Trophoblast cell (in vitro differentiated cells and primary cell): ENCODE results near the gene ATG4C.

Experiments used
- DNase-seq, 2 donors: peaks; one replicate each; pipeline ENCODE4 v3.0.0-alpha.2; 2016
- H2AFZ ChIP-seq: 2 replicates; pipeline ENCODE4 v1.6.1; 2013; ENCODE audit warnings: low read length, moderate library complexity, mild to moderate bottlenecking; ENCODE audit not compliant: insufficient read depth, poor library complexity
- H2AK5ac ChIP-seq: 2 replicates; pipeline ENCODE4 v1.6.1; 2013; ENCODE audit warnings: mild to moderate bottlenecking, low read length
- H2BK120ac ChIP-seq: 2 replicates; pipeline ENCODE4 v1.6.1; 2013; ENCODE audit warnings: low read length, mild to moderate bottlenecking, moderate library complexity; ENCODE audit not compliant: insufficient read depth, poor library complexity
- H2BK12ac ChIP-seq: 2 replicates; pipeline ENCODE4 v1.6.1; 2013; ENCODE audit warnings: mild to moderate bottlenecking, low read length, moderate library complexity
- H2BK5ac ChIP-seq: 2 replicates; pipeline ENCODE4 v1.6.1; 2013; ENCODE audit warnings: low read length, low read depth, moderate library complexity, mild to moderate bottlenecking; ENCODE audit not compliant: poor library complexity
- H3K14ac ChIP-seq: 2 replicates; pipeline ENCODE4 v1.6.1; 2013; ENCODE audit warnings: mild to moderate bottlenecking, low read length
- H3K18ac ChIP-seq: 2 replicates; pipeline ENCODE4 v1.6.1; 2013; ENCODE audit warnings: mild to moderate bottlenecking, low read length
- H3K23ac ChIP-seq: 2 replicates; pipeline ENCODE4 v1.6.1; 2013; ENCODE audit warnings: low read length
- H3K27ac ChIP-seq: 2 replicates; pipeline ENCODE4 v1.5.1; 2013; ENCODE audit warnings: low read depth, mild to moderate bottlenecking, inconsistent platforms, low read length, moderate library complexity
- H3K27me3 ChIP-seq: 2 replicates; pipeline ENCODE4 v1.6.1; 2013; ENCODE audit warnings: inconsistent platforms, mild to moderate bottlenecking, low read length, moderate library complexity; ENCODE audit not compliant: insufficient read depth
- H3K36me3 ChIP-seq, 2 experiments: 1 replicate in 1 of 2; 2 replicates in 1 of 2; pipeline ENCODE4 v1.6.1; 2013; ENCODE audit warnings: low read length in 2 of 2, mild to moderate bottlenecking in 2 of 2, moderate library complexity in 1 of 2; ENCODE audit not compliant: insufficient read depth in 2 of 2, control insufficient read depth in 1 of 2
- H3K4ac ChIP-seq: 2 replicates; pipeline ENCODE4 v1.6.1; 2013; ENCODE audit warnings: low read depth, mild to moderate bottlenecking, low read length, moderate library complexity
- H3K4me1 ChIP-seq, 2 experiments: 1 replicate in 1 of 2; 2 replicates in 1 of 2; pipeline ENCODE4 v1.6.1; 2013; ENCODE audit warnings: low read length in 2 of 2, mild to moderate bottlenecking in 2 of 2, moderate library complexity in 1 of 2; ENCODE audit not compliant: insufficient read depth in 2 of 2, control insufficient read depth in 1 of 2
- H3K4me2 ChIP-seq: 2 replicates; pipeline ENCODE4 v1.6.1; 2013; ENCODE audit warnings: inconsistent platforms, mild to moderate bottlenecking, low read length, moderate library complexity
- H3K4me3 ChIP-seq: 2 replicates; pipeline ENCODE4 v1.5.1; 2013; ENCODE audit warnings: mild to moderate bottlenecking, low read depth, low read length, inconsistent platforms
- H3K79me1 ChIP-seq: one replicate; pipeline ENCODE4 v1.6.1; 2013; ENCODE audit warnings: low read length
- H3K79me2 ChIP-seq: 2 replicates; pipeline ENCODE4 v1.6.1; 2013; ENCODE audit warnings: low read length, mild to moderate bottlenecking; ENCODE audit not compliant: control insufficient read depth, insufficient read depth, poor library complexity
- H3K9ac ChIP-seq: 2 replicates; pipeline ENCODE4 v1.6.1; 2013; ENCODE audit warnings: mild to moderate bottlenecking, low read length
- H3K9me3 ChIP-seq: 2 replicates; pipeline ENCODE4 v1.6.1; 2013; ENCODE audit warnings: low read depth, mild to moderate bottlenecking, control low read depth, inconsistent platforms, low read length; ENCODE audit not compliant: insufficient read depth
- H4K12ac ChIP-seq: 2 replicates; pipeline ENCODE4 v1.6.1; 2013; ENCODE audit warnings: low read depth, mild to moderate bottlenecking, low read length, moderate library complexity
- H4K8ac ChIP-seq: 2 replicates; pipeline ENCODE4 v1.6.1; 2013; ENCODE audit warnings: low read depth, mild to moderate bottlenecking, low read length, moderate library complexity
- H4K91ac ChIP-seq: one replicate; pipeline ENCODE4 v1.6.1; 2013; ENCODE audit warnings: low read depth, mild to moderate bottlenecking, low read length, moderate library complexity
- WGBS: extraction: QIAGEN DNeasy Blood & Tissue Kit; methylation state at CpG from one replicate; pipeline ENCODE4 v1.1.7; 2013; ENCODE audit warnings: missing lambda C conversion rate; ENCODE audit not compliant: insufficient read length, insufficient coverage; ENCODE audit errors: extremely low coverage; 5-methylcytosine and 5-hydroxymethylcytosine counted together

The ATG4C gene

GRCh38 chr1:62844030-62844429 is 60.1 kb downstream of the ATG4C start:
- H4K8ac ChIP-seq = no peak overlapping the region
- H4K91ac ChIP-seq = no peak overlapping the region
- H3K79me1 ChIP-seq = no peaks in the 10 kb centered on the region
- no peaks in the 10 kb centered on the region for H3K4me1 ChIP-seq
- H3K9ac ChIP-seq = no peak overlapping the region
- H3K14ac ChIP-seq = no peak overlapping the region
- no peak overlapping the region for H4K12ac ChIP-seq
- no peak overlapping the region for H3K4me3 ChIP-seq
- H2BK12ac ChIP-seq = no peak overlapping the region
- H3K79me2 ChIP-seq = no peaks in the 10 kb centered on the region
- no peaks in the 10 kb centered on the region for H3K9me3 ChIP-seq
- H2AK5ac ChIP-seq = no peak overlapping the region
- H2BK120ac ChIP-seq = no peak overlapping the region
- no peak overlapping the region for H2BK5ac ChIP-seq
- H3K18ac ChIP-seq = no peak overlapping the region
- H2AFZ ChIP-seq = no peak overlapping the region
- H3K27ac ChIP-seq = no peak overlapping the region
- no peaks in the 10 kb centered on the region for H3K36me3 ChIP-seq
- H3K4ac ChIP-seq = no peak overlapping the region
- no peak overlapping the region for H3K23ac ChIP-seq
- H3K4me2 ChIP-seq = no peak overlapping the region
- DNase-seq = no peak
- no peaks in the 10 kb centered on the region for H3K27me3 ChIP-seq

- H2AFZ ChIP-seq = no peak overlapping the region
- H3K4ac ChIP-seq = no peak overlapping the region
- peak in 1 of 2 donors; percentile 11 for DNase-seq
- WGBS = no CpG with 5 or more reads among the region's 4 CpGs
- H2AK5ac ChIP-seq = no peak overlapping the region
- H3K4me1 ChIP-seq = no peaks in the 10 kb centered on the region
- no peaks in the 10 kb centered on the region for H3K36me3 ChIP-seq
- no peak overlapping the region for H3K27ac ChIP-seq
- no peak overlapping the region for H2BK12ac ChIP-seq
- no peak overlapping the region for H4K12ac ChIP-seq
- H4K8ac ChIP-seq = no peak overlapping the region
- H2BK120ac ChIP-seq = no peak overlapping the region
- H3K79me1 ChIP-seq = no peaks in the 10 kb centered on the region
- H4K91ac ChIP-seq = no peak overlapping the region
- H3K27me3 ChIP-seq = no peaks in the 10 kb centered on the region
- H3K18ac ChIP-seq = no peak overlapping the region
- H3K4me3 ChIP-seq = no peak overlapping the region
- no peak overlapping the region for H3K14ac ChIP-seq
- H2BK5ac ChIP-seq = no peak overlapping the region
- H3K9ac ChIP-seq = no peak overlapping the region
- no peak overlapping the region for H3K4me2 ChIP-seq
- H3K79me2 ChIP-seq = no peaks in the 10 kb centered on the region
- H3K9me3 ChIP-seq = no peaks in the 10 kb centered on the region
- H3K23ac ChIP-seq = no peak overlapping the region
These were observed 65.1 kb downstream of the ATG4C start for GRCh38 chr1:62849031-62849430.

- no peak overlapping the region for H3K9ac ChIP-seq
- no peaks in the 10 kb centered on the region for H3K9me3 ChIP-seq
- no peaks in the 10 kb centered on the region for H3K79me1 ChIP-seq
- no peak overlapping the region for H3K18ac ChIP-seq
- no peak overlapping the region for H3K14ac ChIP-seq
- H3K4ac ChIP-seq = no peak overlapping the region
- H2BK12ac ChIP-seq = no peak overlapping the region
- no peaks in the 10 kb centered on the region for H3K79me2 ChIP-seq
- H2BK5ac ChIP-seq = no peak overlapping the region
- no peaks in the 10 kb centered on the region for H3K36me3 ChIP-seq
- DNase-seq = no peak
- no peak overlapping the region for H4K91ac ChIP-seq
- H3K4me3 ChIP-seq = no peak overlapping the region
- H2BK120ac ChIP-seq = no peak overlapping the region
- no peak overlapping the region for H2AK5ac ChIP-seq
- no peak overlapping the region for H3K23ac ChIP-seq
- no peak overlapping the region for H3K4me2 ChIP-seq
- no peak overlapping the region for H2AFZ ChIP-seq
- H4K8ac ChIP-seq = no peak overlapping the region
- H3K4me1 ChIP-seq = no peaks in the 10 kb centered on the region
- H3K27ac ChIP-seq = no peak overlapping the region
- H4K12ac ChIP-seq = no peak overlapping the region
- H3K27me3 ChIP-seq = no peaks in the 10 kb centered on the region
These were observed 68.3 kb downstream of the ATG4C start for GRCh38 chr1:62852253-62852652.

- no peak overlapping the region for H4K8ac ChIP-seq
- H3K79me1 ChIP-seq = no peaks in the 10 kb centered on the region
- H3K79me2 ChIP-seq = no peaks in the 10 kb centered on the region
- no peak overlapping the region for H3K4ac ChIP-seq
- no peak overlapping the region for H2BK120ac ChIP-seq
- H3K9ac ChIP-seq = no peak overlapping the region
- H2AK5ac ChIP-seq = no peak overlapping the region
- no peak overlapping the region for H2BK5ac ChIP-seq
- no peak overlapping the region for H3K4me2 ChIP-seq
- H3K27me3 ChIP-seq = no peaks in the 10 kb centered on the region
- no peak overlapping the region for H3K14ac ChIP-seq
- H4K12ac ChIP-seq = no peak overlapping the region
- no peaks in the 10 kb centered on the region for H3K4me1 ChIP-seq
- no peak overlapping the region for H4K91ac ChIP-seq
- DNase-seq = no peak
- no peak overlapping the region for H3K27ac ChIP-seq
- no CpG with 5 or more reads among the region's 9 CpGs for WGBS
- H2BK12ac ChIP-seq = no peak overlapping the region
- H3K23ac ChIP-seq = no peak overlapping the region
- no peaks in the 10 kb centered on the region for H3K36me3 ChIP-seq
- no peak overlapping the region for H3K4me3 ChIP-seq
- no peak overlapping the region for H2AFZ ChIP-seq
- no peaks in the 10 kb centered on the region for H3K9me3 ChIP-seq
- H3K18ac ChIP-seq = no peak overlapping the region
These were observed 73.0 kb downstream of the ATG4C start for GRCh38 chr1:62856960-62857359.
